GM19351 (cell line): Measurements from ENCODE around the gene PUS7.
"Not testable (repeated sequence)": the region's sequence is repeated elsewhere in the genome, so short reads cannot be mapped to it uniquely, and the experiment has no call there.

Source experiments
- ATAC-seq: cut with Tn5 transposase; IDR thresholded peaks from one replicate; pipeline ENCODE4 v1.9.1; 2021; ENCODE audit warnings: mild to moderate bottlenecking, moderate library complexity; ENCODE audit not compliant: unreplicated experiment

The PUS7 gene

DNA sequence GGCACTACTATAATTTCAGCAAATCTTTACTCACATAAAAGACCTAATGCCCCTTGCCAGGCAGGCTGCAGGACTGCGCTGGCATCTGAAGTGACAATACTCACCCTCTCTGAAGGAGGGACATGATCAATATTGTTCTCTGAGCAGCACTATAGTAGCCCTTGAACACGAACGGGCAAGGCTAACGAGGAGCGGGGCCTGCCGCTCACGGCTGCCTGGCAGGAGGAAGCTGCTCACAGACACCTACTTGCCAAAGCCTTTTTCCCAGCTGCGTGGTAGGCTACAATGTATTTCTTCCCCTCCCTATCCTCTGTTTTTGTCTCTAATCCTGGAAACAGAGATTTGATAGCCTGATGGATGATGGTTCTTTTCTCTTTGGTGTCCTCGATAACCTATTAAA lies 19.9 kb downstream of the PUS7 start:
- ATAC-seq: no peak

DNA sequence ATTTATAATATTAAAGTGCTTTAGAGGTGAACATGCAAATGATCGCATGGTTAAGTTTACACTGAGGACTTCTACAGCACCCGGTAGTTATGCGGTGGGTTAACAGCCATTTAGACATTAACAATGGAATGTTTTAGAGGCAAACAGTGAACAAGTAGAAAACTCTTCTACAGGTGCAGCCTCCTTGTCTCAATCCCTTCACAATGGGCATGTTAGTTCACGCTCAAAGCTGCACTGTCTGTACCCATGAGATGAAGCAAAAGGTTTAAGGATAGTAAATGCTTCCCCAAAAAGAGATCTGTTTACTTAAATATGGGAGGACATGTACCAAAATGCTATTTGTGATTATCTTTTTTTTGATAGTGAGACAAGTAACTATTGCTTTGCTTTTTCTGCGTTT lies 25.1 kb downstream of the PUS7 start:
- ATAC-seq: no peak

- ATAC-seq: no peak
Measured at GRCh38 chr7:105496521-105496920, 25.6 kb downstream of the PUS7 start.

DNA sequence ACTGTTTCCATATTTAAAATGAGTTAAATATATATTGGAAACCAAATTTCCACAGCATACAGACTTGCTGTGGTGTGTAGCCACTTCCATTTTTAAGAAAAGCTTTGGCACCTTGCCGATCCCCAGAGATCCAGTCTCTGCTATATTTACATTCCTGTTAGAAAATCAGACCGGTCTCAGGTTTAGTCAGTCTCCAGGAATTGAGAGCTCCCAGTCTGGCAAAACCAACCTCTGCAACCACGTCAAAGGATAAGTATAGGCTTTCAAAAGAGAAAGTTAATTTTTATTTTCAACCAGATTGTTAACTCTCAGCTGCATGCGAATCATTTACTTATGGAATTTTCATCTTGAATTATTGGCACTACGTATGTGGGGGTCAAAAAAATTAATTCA lies 28.2 kb downstream of the PUS7 start:
- ATAC-seq: no peak

DNA sequence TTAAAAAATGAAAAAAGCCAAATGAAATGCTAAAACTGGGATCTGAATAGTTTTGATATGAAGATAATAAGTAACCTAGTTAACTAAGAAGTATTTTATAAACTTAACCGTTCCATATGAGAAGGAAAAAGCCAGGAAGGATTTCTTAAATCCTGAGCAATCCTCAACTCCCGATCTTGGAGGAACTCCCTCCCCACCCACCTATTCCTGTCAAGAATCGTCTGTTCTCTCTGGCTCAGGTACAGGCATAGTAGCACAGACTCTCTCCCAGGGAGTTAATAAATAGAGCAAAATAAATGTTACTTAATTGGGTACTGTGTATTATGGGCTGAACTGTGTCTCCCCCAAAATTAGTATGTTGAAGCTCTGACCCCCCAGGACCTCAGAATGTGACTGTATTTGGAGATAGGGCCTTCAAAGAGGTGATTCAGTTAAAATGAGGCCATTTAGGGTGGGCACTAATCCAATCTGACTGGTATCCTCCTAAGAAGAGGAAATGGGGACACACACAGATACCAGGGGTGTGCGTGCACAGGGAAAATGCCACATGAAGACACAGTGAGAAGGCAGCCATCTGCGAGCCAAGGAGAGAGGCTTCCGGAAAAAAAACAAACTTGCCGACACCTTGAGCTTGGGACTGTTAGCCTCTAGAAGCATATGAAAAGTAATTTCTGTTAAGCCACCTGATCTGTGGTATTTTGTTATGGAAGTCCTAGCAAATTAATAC lies 28.7 kb downstream of the PUS7 start:
- no peak for ATAC-seq

DNA sequence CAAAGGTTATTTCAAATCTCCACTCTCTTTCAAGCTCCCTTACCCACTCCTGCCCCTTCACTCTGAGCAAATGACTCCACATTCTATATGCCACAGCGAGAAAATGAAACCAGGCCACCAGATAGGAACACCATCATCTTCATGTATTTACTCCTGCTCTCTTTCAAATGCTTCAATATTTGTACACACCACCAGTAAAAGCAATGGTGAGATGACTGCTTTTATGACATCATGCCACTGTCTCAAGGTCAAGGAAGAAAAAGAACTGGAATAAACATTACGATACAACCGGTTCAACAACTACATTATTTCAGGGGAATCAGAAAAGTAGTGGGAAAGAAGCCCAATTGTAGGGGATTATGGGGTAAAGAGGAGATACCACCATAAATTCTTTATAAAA lies 32.7 kb downstream of the PUS7 start:
- ATAC-seq: no peak

GRCh38 chr7:105487579-105488571 lies 34.2 kb downstream of the PUS7 start:
- ATAC-seq: no peak

GRCh38 chr7:105480931-105481330 lies 41.1 kb downstream of the PUS7 start:
- no peak for ATAC-seq

DNA sequence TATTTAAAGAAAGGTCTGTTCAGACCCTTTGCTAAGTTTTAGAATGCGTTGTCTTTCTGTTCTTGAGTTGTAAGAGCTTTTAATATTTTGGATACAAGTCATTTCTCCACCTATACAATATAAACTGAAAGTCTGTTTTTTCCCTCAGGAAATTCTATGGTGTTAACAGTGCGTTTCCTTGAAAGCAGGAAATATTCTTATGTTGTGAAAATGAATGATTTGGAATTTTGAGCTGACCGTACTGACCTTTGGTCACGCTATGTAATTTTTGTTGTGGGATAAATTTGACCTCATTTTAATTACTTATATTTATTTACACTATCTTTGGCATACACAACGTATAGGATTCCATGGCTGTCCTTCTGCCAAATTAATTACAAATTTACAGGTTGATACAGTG lies 43.5 kb downstream of the PUS7 start:
- no peak for ATAC-seq

DNA sequence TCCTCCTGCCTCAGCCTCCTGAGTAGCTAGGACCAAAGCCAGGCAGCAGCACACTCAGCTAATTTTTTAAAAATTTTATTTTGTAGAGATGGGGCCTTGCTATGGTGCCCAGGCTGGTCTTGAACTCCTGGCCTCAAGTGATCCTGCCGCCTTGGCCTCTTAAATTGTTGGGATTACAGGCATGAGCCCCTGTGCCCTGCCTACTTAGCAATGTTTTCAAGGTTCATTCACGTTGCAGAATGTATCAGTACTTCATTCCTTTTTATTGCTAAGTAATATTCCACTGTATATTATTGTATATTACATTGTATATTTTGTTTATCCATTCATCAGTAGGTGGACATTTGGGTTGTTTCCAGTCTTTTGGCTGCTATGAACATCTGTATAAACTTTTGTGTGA lies 44.2 kb downstream of the PUS7 start:
- ATAC-seq: no peak

- no peak for ATAC-seq
Measured at GRCh38 chr7:105474045-105474444, 48.0 kb downstream of the PUS7 start.

DNA sequence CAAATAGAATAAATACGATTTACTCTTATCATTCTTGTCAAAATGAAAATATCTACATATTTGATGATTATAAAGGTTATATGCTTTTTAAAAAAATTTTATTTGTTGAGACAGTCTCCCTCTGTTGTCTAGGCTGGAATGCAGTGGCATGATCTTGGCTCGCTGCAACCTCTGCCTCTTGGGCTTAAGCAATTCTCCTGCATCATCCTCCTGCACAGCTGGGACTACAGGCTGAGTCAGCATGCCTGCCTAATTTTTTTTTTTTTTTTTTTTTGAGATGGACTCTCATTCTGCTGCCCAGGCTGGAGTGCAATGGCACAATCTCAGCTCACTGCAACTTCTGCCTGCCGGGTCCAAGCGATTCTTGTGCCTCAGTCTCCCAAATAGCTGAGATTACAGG lies 48.9 kb downstream of the PUS7 start:
- no peak for ATAC-seq

DNA sequence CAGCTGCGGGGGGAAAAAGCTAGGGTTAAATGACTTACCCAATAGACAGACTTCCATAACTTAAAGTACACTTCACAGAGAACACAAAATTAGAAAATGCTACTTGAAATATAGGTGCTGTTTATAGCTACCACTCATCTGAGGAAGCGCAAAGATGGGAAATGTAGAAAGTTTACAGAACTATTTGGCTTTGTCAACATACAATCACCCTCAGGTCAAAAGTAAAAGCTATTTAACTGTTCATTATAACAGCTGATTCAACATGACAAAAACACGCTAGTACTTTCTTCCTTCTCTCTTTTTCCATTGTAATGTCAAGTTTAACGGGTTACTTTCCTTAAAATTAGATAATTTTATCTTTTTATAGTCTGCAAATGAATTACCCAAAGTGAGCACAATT lies 51.2 kb downstream of the PUS7 start:
- ATAC-seq: no peak

GRCh38 chr7:105470090-105470489 lies 52.0 kb downstream of the PUS7 start:
- no peak for ATAC-seq

DNA sequence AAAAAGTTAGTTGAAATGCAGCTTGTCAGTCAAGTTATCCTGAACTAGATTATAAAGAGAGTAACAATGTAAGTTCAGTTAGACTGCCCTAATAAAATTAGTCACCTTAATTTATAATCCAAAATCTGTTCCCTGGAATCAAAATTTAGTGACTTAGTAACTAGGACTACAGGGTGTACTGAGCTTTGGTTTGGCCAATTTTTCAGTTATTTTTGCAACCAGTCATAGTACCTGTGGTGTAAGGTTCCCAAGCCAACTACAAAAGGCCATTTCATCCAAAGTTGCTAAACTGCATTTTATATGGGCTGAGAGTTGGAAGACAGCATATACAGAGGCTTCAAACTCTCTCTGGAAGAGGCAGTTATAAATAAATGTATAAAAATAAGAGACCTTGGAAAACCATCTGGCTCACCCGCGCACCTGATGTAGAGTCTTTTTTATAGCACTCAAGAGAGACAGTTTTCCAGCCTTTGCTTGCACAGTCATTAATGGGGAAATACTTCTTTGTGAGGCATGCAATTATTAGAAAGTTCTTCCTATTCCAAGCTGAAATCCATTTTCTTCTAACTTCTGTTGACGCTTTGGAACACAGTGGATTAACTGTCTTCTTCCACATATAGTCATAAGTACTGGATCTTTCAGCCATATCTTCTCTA lies 59.2 kb downstream of the PUS7 start:
- ATAC-seq: no peak

- ATAC-seq: no peak
Measured at GRCh38 chr7:105461518-105461917, 60.6 kb downstream of the PUS7 start.

- no peak for ATAC-seq
Measured at GRCh38 chr7:105457619-105458225, 64.3 kb downstream of the PUS7 start.

DNA sequence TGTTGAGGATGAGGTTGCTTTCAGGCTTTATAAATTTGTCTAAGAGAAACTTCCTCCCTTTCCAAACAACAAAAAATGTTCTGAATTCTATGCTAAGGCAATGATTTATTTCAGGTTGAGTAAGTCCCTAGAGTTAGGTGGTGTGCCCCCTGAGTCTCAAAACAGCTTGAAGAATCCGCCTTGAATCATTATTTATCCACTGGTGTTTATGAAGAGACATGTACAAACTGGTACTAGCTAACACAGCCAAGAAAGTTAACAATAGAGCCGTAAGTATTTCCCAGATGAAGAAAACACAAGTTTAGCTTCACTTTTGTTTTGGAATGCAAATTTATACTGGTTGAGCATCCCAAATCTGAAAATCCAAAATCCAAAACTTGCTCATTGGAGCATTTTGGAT lies 67.2 kb downstream of the PUS7 start:
- no peak for ATAC-seq

DNA sequence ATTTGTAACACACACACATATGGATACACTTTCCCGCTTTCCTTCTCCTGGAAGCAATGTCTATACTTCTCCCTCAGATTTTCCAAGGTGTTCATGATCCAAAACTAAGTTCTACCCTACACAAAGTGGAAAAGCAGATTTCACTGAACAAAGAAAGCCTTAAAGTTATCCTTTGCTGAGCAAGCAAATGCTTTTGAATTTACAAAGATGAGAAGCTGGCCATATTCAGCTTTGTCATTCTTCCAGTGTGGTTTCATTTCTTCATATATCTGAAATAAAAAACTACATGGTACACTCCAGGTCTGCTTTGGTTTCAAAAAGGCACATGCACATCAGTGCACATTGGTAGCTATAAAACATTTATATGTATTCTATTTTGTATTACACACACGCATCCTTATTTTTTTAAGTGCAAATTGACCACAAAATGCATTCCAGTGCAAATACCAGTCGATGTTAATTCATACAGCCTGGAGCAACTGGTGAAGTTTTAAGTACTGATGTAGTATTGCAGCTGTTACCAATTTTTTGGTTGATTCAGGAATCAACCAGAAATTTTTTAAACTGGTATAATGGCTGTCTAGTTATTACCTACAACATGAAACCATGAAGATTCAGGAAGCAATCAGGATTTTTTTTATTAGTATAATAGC lies 67.8 kb downstream of the PUS7 start:
- no peak for ATAC-seq

DNA sequence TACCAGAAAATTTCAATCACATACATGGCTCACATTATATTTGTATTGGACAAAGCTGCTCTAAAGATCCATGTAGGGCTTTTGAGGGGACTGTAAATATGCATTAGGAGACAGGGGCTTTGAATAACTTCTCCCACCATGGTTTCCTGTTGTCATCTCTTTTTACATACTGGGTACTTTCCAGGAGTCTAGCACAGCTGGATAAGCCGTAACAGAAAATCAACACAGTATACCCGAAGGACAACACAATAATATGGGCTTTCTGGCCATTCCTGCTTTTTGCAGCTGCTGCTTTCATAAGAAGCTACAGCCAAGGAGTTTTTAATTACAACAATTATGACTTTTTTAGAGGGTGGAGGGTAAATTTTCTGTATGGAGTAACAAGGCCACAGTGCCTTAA lies 70.0 kb downstream of the PUS7 start:
- ATAC-seq: no peak

DNA sequence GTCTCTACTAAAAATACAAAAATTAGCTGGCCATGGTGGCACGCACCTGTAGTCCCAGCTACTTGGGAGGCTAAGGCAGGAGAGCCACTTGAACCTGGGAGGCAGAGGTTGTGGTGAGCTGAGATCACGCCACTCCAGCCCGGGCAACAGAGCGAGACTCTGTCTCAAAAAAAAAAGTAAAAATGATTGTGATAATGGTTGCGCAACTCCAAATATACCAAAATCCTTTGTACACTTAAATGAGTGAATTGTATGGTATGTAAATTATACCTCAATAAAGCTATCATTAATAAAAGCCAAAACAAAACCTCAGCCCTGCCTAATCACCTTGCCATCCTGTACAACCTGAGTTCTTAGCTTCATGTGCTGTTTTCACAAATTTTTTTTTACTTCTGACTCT lies 71.2 kb downstream of the PUS7 start:
- not testable (repeated sequence) for ATAC-seq
